Measurements from ENCODE around the gene PLIN3. TPM values are rescaled to one million over a fixed set of nuclear protein-coding genes. Genes with fewer than 3 reads are reported as not detected.
"Not testable (repeated sequence)": the region's sequence is repeated elsewhere in the genome, so short reads cannot be mapped to it uniquely, and the experiment has no call there.

The PLIN3 gene
- total and polyA plus RNA-seq, 2 donors (not counting 3 experiments of a cell fraction or from before 2014, with no cell fraction given) = 76.8 to 88.9 TPM

- H3K27me3 ChIP-seq (ENCODE audit: control insufficient read depth in 2 of 2, insufficient read depth in 2 of 2, low read length in 2 of 2); H3K36me3 ChIP-seq (ENCODE audit: control insufficient read depth in 2 of 2, extremely low read depth in 1 of 2, insufficient read depth in 2 of 2, low read length in 2 of 2); FAIRE-seq; intact Hi-C loops (cut with micrococcal nuclease); DNase-seq (ENCODE audit: low read depth, low spot score); H3K4me1 ChIP-seq (ENCODE audit: control insufficient read depth, extremely low read depth, insufficient read depth, low read length); dilution Hi-C loops (cut with MboI; ENCODE audit: extremely low pct_ligation_motif_present, low sequenced_read_pairs); BruUV-seq (replicated peaks); H3K9me1 ChIP-seq (replicated peaks; ENCODE audit: control insufficient read depth, extremely low read depth, insufficient read depth, low read length); H3K9me3 ChIP-seq (replicated peaks; ENCODE audit: control insufficient read depth, insufficient read depth, low read length); H4K20me1 ChIP-seq (replicated peaks; ENCODE audit: control insufficient read depth, extremely low read depth, insufficient read depth, low read length): not testable (repeated sequence)
- Histone ChIP-seq H3K9ac (replicated peaks; ENCODE audit: extremely low read depth, insufficient read depth, low read length) (peak overlapping the region; percentile 79), H3K4me2 (ENCODE audit: insufficient read depth, low read length) (peak overlapping the region; percentile 67), H3K27ac (ENCODE audit: insufficient read depth, low read depth, low read length) (peak overlapping the region; percentile 69), H2AFZ (ENCODE audit: low read depth, low read length) (peak overlapping the region; percentile 67), H3K79me2 (ENCODE audit: control insufficient read depth, insufficient read depth, low read length) (peaks cover 47% of the 10 kb centered on the region), H3K4me3 (replicated peaks in 1 of 3; ENCODE audit: insufficient read depth in 1 of 3, low read depth in 1 of 3, low read length in 3 of 3) (peak overlapping the region; percentile 25 to 88 (median 45))
- POLR2A ChIA-PET = interaction anchor here (0.7 to 1.1 kb wide), 2 partner anchors 60 to 67 kb away, joined by 3 to 4 read pairs; no protein-coding TSS in a partner anchor
- CTCF ChIA-PET = interaction anchor here (1.3 to 5.6 kb wide), 7 partner anchors 11 to 119 kb away, joined by 7 to 362 read pairs (median 10); partner anchors contain the start of gene PLIN3
Measured at GRCh38 chr19:4792019-4792865, 75.2 kb downstream of the PLIN3 start.

GRCh38 chr19:4791183-4792018 is 76.1 kb downstream of the PLIN3 start, which contains the start of gene FEM1A:
Gene FEM1A, plus strand, starts transcription at chr19:4791734. Its CDS starts 121 bp downstream, at chr19:4791855.
- FAIRE-seq = peak; percentile 100
- H3K9me1 ChIP-seq (replicated peaks; ENCODE audit: control insufficient read depth, extremely low read depth, insufficient read depth, low read length) = no peaks in the 10 kb centered on the region
- peaks cover 43% of the 10 kb centered on the region for H3K79me2 ChIP-seq (ENCODE audit: control insufficient read depth, insufficient read depth, low read length)
- ChIA-PET CTCF (interaction anchor here (0.6 to 5.6 kb wide), 39 partner anchors 9 to 524 kb away, joined by 3 to 362 read pairs (median 5); partner anchors contain the start of genes PLIN3 and SEMA6B), POLR2A (interaction anchor here (0.6 to 1.1 kb wide), 7 partner anchors 9 to 177 kb away, joined by 3 to 4 read pairs (median 3); partner anchors contain the start of gene KDM4B)
- dilution Hi-C loops (cut with MboI; ENCODE audit: extremely low pct_ligation_motif_present, low sequenced_read_pairs) (no loop called here), intact Hi-C loops (cut with micrococcal nuclease) (loop anchor here (1.0 kb wide), 2 partner anchors 59 to 67 kb away; no protein-coding TSS in a partner anchor)
- peak within 1 kb of the TSS; percentile 69 for H3K27ac ChIP-seq (ENCODE audit: insufficient read depth, low read depth, low read length)
- H3K9me3 ChIP-seq (replicated peaks; ENCODE audit: control insufficient read depth, insufficient read depth, low read length) = no peaks in the 10 kb centered on the region
- no peaks in the 10 kb centered on the region for H3K27me3 ChIP-seq (ENCODE audit: control insufficient read depth in 2 of 2, insufficient read depth in 2 of 2, low read length in 2 of 2)
- no peaks in the 10 kb centered on the region for H4K20me1 ChIP-seq (replicated peaks; ENCODE audit: control insufficient read depth, extremely low read depth, insufficient read depth, low read length)
- peaks cover 8% of the 10 kb centered on the region for H3K4me1 ChIP-seq (ENCODE audit: control insufficient read depth, extremely low read depth, insufficient read depth, low read length)
- peak; percentile 100 for DNase-seq (ENCODE audit: low read depth, low spot score)
- H2AFZ ChIP-seq (ENCODE audit: low read depth, low read length) = peak within 1 kb of the TSS; percentile 67
- peak within 1 kb of the TSS; percentile 67 for H3K4me2 ChIP-seq (ENCODE audit: insufficient read depth, low read length)
- H3K4me3 ChIP-seq (replicated peaks in 1 of 3; ENCODE audit: insufficient read depth in 1 of 3, low read depth in 1 of 3, low read length in 3 of 3) = peak within 1 kb of the TSS; percentile 25 to 88 (median 45)
- BruUV-seq (replicated peaks) = no TSS peak
- TF ChIP-seq POLR2AphosphoS5 (IDR thresholded peaks at IDR 0.05; ENCODE audit: insufficient read depth, low read depth, low read length) (peak; percentile 25), EZH2 (IDR thresholded peaks at IDR 0.05; ENCODE audit: borderline replicate concordance, low read depth, low read length, severe bottlenecking) (no peak), POLR2A (IDR thresholded peaks at IDR 0.05; ENCODE audit: low read depth, low read length) (peak; percentile 72), FOS (IDR thresholded peaks at IDR 0.05; ENCODE audit: borderline replicate concordance, insufficient read depth, low read length) (no peak), GATA2 (IDR thresholded peaks at IDR 0.05; ENCODE audit: insufficient read depth, insufficient read length, low read depth, low read length) (no peak), MAX (IDR thresholded peaks at IDR 0.05; ENCODE audit: insufficient read depth, insufficient read length) (no peak), JUN (IDR thresholded peaks at IDR 0.05; ENCODE audit: borderline replicate concordance, insufficient read depth, insufficient read length, low read depth) (peak; percentile 32), CTCF (IDR thresholded peaks at IDR 0.05; ENCODE audit: extremely low read depth in 1 of 2, insufficient read depth in 1 of 2, low read depth in 1 of 2, low read length in 2 of 2) (peak; percentile 98 to 100), MYC (IDR thresholded peaks at IDR 0.05; ENCODE audit: low read depth, low read length) (no peak)
- peaks cover 0 to 7% of the 10 kb centered on the region in 2 experiments for H3K36me3 ChIP-seq (ENCODE audit: control insufficient read depth in 2 of 2, extremely low read depth in 1 of 2, insufficient read depth in 2 of 2, low read length in 2 of 2)
- H3K9ac ChIP-seq (replicated peaks; ENCODE audit: extremely low read depth, insufficient read depth, low read length) = peak within 1 kb of the TSS; percentile 79
